Activated CD4-positive, alpha-beta T cell treated with anti-CD3 and anti-CD28 coated beads, Interleukin-2, amount 10 ng/mL, durations not matched to agents 7 days and 5 days (primary cell): Measurements from ENCODE around the gene PTPRN2. TPM values are rescaled to one million over a fixed set of nuclear protein-coding genes. Genes with fewer than 3 reads are reported as not detected.

Experiments used
- CTCF ChIA-PET: fragments of 350-600 bp; sonication (Branson Sonifier 250); formaldehyde crosslinking; loops from one replicate; lab custom pipeline; 2021; ENCODE audit warnings: antibody characterized with exemption; lab: Charles Lee
- POLR2A ChIA-PET: fragments of 350-600 bp; sonication (Branson Sonifier 250); formaldehyde crosslinking; loops from one replicate; lab custom pipeline; 2021; ENCODE audit warnings: antibody characterized with exemption; lab: Charles Lee
- DNase-seq: peaks from one replicate; pipeline ENCODE4 v3.0.0-alpha.2; 2020
- H3K27ac Mint-ChIP-seq: one replicate; pipeline ENCODE4 v1.8.0; 2021; ENCODE audit warnings: mild to moderate bottlenecking, moderate library complexity, mixed read lengths
- H3K27me3 Mint-ChIP-seq: one replicate; pipeline ENCODE4 v1.8.0; 2021; ENCODE audit warnings: mixed read lengths
- H3K36me3 Mint-ChIP-seq: one replicate; pipeline ENCODE4 v1.8.0; 2021; ENCODE audit warnings: low read depth, mixed read lengths
- H3K4me1 Mint-ChIP-seq: one replicate; pipeline ENCODE4 v1.8.0; 2021; ENCODE audit warnings: mixed read lengths
- H3K4me3 Mint-ChIP-seq: one replicate; pipeline ENCODE4 v1.8.0; 2021; ENCODE audit warnings: mild to moderate bottlenecking, moderate library complexity, mixed read lengths
- H3K9me3 Mint-ChIP-seq: one replicate; pipeline ENCODE4 v1.8.0; 2021; ENCODE audit warnings: mixed read lengths
- total RNA-seq, 2 experiments: library from RNA; stranded (reverse); gene quantifications; one replicate each; pipeline ENCODE4 v1.2.3, GENCODE V29; 2021

The PTPRN2 gene
- total RNA-seq, 2 experiments from 2014 or later: 2.6 to 2.7 TPM

- ChIA-PET POLR2A (no interaction called here), CTCF (no interaction called here)
- H3K27ac Mint-ChIP-seq: no peak overlapping the region
- no peaks in the 10 kb centered on the region for H3K4me1 Mint-ChIP-seq
- H3K4me3 Mint-ChIP-seq: no peak overlapping the region
- no peak for DNase-seq
- peaks cover 26% of the 10 kb centered on the region for H3K9me3 Mint-ChIP-seq
- H3K36me3 Mint-ChIP-seq: peaks cover 3% of the 10 kb centered on the region
- H3K27me3 Mint-ChIP-seq: no peaks in the 10 kb centered on the region
Observed at GRCh38 chr7:157975401-157976372, 611.9 kb downstream of the PTPRN2 start.

DNA sequence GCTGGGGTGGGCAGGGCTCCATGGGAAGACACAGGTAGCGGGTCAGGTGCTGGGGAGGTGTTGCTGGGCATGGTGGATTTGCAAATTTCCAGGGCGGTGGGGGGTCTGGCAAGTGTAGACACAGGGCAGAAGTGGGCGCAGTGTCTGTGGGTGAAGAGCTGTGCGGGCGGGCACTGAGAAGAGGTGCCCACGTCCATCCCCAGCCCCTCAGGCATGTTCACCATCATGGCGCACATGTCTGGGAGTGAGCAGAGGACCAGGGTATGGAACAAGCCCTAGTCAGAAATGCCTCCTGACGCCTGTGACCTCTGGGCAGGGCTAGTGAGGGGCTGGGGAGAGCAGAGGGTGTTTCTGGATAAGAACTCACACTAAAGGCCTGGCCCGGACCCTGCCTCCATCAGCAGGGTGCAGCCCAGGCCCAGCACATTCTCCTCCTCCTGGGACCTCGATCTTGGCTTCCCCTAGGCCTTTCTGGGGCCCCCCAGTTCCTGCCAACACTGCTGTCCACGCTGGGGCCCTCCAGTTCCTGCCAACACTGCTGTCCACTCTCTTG, 612.9 kb downstream of the PTPRN2 start:
- ChIA-PET CTCF (no interaction called here), POLR2A (no interaction called here)
- no peak overlapping the region for H3K27ac Mint-ChIP-seq
- no peaks in the 10 kb centered on the region for H3K27me3 Mint-ChIP-seq
- no peak for DNase-seq
- H3K36me3 Mint-ChIP-seq: peaks cover 3% of the 10 kb centered on the region
- H3K4me1 Mint-ChIP-seq: no peaks in the 10 kb centered on the region
- no peak overlapping the region for H3K4me3 Mint-ChIP-seq
- peaks cover 29% of the 10 kb centered on the region for H3K9me3 Mint-ChIP-seq

GRCh38 chr7:157973971-157974677, 613.5 kb downstream of the PTPRN2 start:
- DNase-seq: no peak
- Mint-ChIP-seq H3K27ac (no peak overlapping the region), H3K9me3 (peaks cover 29% of the 10 kb centered on the region), H3K27me3 (no peaks in the 10 kb centered on the region), H3K36me3 (peaks cover 3% of the 10 kb centered on the region), H3K4me1 (no peaks in the 10 kb centered on the region), H3K4me3 (no peak overlapping the region)
- CTCF ChIA-PET: no interaction called here
- POLR2A ChIA-PET: no interaction called here

DNA sequence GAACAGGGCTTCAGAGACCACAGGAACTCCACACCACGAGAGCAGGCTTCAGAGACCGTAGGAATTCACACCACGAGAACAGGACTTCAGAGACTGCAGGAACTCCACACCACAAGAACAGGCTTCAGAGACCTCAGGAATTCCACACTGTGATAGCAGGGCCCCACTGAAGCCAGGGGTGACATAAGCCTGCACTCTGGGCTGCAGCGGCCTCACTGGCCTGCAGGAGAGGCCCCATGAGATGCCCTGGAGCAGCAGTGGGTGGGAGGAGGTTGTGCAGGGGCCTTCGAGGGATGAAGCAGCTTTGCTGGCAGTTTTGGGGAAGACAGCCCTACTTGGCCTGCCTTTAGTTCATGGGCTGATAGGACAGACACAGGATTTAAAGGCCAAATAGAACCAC, 614.7 kb downstream of the PTPRN2 start:
- CTCF ChIA-PET: no interaction called here
- no peak overlapping the region for H3K4me3 Mint-ChIP-seq
- no peak for DNase-seq

GRCh38 chr7:157971501-157971900, 616.1 kb downstream of the PTPRN2 start:
- Mint-ChIP-seq H3K4me3 (no peak overlapping the region), H3K27me3 (no peaks in the 10 kb centered on the region), H3K27ac (no peak overlapping the region), H3K36me3 (peaks cover 3% of the 10 kb centered on the region), H3K9me3 (peaks cover 32% of the 10 kb centered on the region), H3K4me1 (no peaks in the 10 kb centered on the region)
- no peak for DNase-seq
- ChIA-PET POLR2A (no interaction called here), CTCF (interaction anchor here (0.6 kb wide), 1 partner anchor 313 kb away, joined by 3 read pairs; no protein-coding TSS in a partner anchor)

More for the DNA sequence above, 614.7 kb downstream of the PTPRN2 start:
- H3K36me3 Mint-ChIP-seq: peaks cover 3% of the 10 kb centered on the region
- H3K9me3 Mint-ChIP-seq: peaks cover 32% of the 10 kb centered on the region
- H3K27me3 Mint-ChIP-seq: no peaks in the 10 kb centered on the region
- no peaks in the 10 kb centered on the region for H3K4me1 Mint-ChIP-seq
- no peak overlapping the region for H3K27ac Mint-ChIP-seq
- POLR2A ChIA-PET: no interaction called here

DNA sequence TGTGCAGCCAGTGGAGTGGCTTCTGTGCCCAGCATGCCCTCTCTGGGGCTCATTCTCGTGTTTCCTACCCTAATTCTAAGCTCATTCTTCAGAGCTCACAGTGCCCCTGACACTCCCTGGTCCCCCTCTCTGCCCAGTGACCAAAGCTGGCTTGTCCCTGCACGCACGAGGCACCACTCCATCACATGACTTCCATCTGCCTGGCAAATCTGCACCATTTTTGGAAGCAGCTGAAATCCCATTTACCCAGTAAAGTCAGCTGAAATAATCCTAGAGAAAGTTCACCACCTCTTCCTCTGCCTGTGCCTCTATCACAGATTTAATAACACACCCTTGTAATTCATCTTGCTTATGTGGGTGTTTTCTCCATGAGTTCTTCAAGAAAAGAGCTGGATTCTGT, 616.9 kb downstream of the PTPRN2 start:
- no peak overlapping the region for H3K27ac Mint-ChIP-seq
- peaks cover 3% of the 10 kb centered on the region for H3K36me3 Mint-ChIP-seq
- no peak for DNase-seq
- no peak overlapping the region for H3K4me3 Mint-ChIP-seq
- no peaks in the 10 kb centered on the region for H3K4me1 Mint-ChIP-seq
- POLR2A ChIA-PET: no interaction called here
- CTCF ChIA-PET: no interaction called here
- no peaks in the 10 kb centered on the region for H3K27me3 Mint-ChIP-seq
- H3K9me3 Mint-ChIP-seq: peaks cover 32% of the 10 kb centered on the region

DNA sequence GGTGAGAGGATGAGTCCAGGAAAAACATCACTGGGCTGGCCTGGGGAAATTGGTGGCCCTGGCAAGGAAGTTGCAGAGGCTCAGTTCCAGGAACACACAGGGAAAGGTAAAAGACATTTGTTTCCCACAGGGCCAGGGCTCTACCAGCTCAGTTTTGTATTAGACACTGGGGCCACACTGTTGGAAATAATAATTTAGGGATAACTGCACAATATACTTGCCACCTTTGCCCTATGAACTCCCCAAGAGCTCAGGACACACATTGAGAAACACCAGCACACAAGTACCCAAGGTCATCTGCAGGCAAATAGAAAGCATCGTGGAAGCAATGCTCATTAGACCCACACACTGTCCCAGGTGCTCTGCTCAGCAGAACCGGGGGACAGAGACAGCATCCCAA, 617.6 kb downstream of the PTPRN2 start:
- no peak overlapping the region for H3K27ac Mint-ChIP-seq
- ChIA-PET CTCF (no interaction called here), POLR2A (no interaction called here)
- H3K9me3 Mint-ChIP-seq: peaks cover 26% of the 10 kb centered on the region
- H3K4me3 Mint-ChIP-seq: no peak overlapping the region
- no peaks in the 10 kb centered on the region for H3K4me1 Mint-ChIP-seq
- DNase-seq: no peak
- H3K36me3 Mint-ChIP-seq: peaks cover 3% of the 10 kb centered on the region
- no peaks in the 10 kb centered on the region for H3K27me3 Mint-ChIP-seq

- H3K36me3 Mint-ChIP-seq: peaks cover 3% of the 10 kb centered on the region
- POLR2A ChIA-PET: no interaction called here
Observed at GRCh38 chr7:157966490-157966889, 621.1 kb downstream of the PTPRN2 start.

DNA sequence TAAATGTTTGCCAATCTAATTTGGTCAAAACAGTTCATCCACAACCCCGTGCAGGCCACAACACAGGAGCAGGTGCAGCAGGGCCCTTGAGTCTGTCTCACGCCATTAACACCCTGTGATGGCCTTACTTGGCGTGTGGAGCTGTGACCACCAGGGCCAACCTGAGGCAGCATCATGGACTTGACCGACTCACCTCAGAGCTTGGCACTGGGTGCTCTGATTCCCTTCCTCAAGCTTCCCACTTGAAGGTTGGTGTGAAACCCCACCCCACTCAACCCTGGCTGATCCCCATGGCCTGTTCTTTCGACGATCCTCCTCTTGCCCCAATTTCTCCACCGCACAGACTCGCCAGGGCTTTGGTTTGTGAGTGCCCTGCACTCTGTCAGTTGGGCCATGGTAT, 623.1 kb downstream of the PTPRN2 start:
- DNase-seq: no peak
- Mint-ChIP-seq H3K9me3 (peaks cover 3% of the 10 kb centered on the region), H3K27me3 (peaks cover 15% of the 10 kb centered on the region), H3K27ac (no peak overlapping the region), H3K4me3 (no peak overlapping the region), H3K36me3 (no peaks in the 10 kb centered on the region), H3K4me1 (no peaks in the 10 kb centered on the region)
- POLR2A ChIA-PET: no interaction called here
- CTCF ChIA-PET: no interaction called here

More at GRCh38 chr7:157966490-157966889, 621.1 kb downstream of the PTPRN2 start:
- H3K9me3 Mint-ChIP-seq: peaks cover 11% of the 10 kb centered on the region
- H3K27me3 Mint-ChIP-seq: peaks cover 11% of the 10 kb centered on the region
- no peak overlapping the region for H3K4me3 Mint-ChIP-seq
- no peak overlapping the region for H3K27ac Mint-ChIP-seq
- DNase-seq: no peak
- no peaks in the 10 kb centered on the region for H3K4me1 Mint-ChIP-seq
- CTCF ChIA-PET: no interaction called here

DNA sequence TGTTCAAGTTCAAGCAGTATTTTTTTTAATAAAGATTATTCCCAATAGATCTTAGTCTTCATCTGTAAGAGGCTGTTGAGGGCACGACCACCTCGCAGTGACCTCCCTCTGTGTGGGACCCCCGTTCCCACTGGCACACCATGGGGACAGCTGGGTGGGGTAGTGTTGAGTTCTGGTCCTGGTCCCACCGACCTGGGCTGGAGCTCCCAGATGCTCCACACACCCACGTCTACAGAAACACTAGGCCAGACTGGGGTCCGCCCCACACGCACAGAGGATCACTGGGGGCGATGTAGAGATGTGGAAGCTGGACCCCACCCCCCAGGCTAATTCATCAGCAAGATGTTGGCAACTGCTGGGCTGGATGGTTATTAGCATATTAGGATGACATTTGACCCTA, 623.6 kb downstream of the PTPRN2 start:
- CTCF ChIA-PET: no interaction called here

DNA sequence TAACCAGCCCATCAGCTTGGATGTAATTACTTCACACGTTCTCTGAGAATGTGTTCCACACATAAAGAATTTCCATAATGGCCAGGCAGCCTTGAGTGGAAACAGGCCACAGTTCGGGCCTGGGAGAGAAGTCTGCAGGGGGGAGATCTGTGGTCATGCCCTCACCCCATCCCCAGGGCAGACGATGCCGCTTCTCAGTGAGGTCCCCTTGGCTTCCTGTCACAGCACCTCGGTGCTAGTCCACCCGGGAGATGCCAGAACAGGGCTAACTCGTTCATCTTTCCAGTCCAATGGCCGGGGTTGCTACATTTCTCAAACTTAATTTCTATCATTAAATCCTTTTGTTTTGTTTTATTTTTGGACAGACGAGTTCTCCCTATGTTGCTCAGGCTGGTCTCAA, 624.1 kb downstream of the PTPRN2 start:
- POLR2A ChIA-PET: no interaction called here
- peaks cover under 1% of the 10 kb centered on the region for H3K9me3 Mint-ChIP-seq
- H3K36me3 Mint-ChIP-seq: no peaks in the 10 kb centered on the region
- CTCF ChIA-PET: no interaction called here
- no peak overlapping the region for H3K4me3 Mint-ChIP-seq
- no peak for DNase-seq
- no peak overlapping the region for H3K27ac Mint-ChIP-seq
- peaks cover 15% of the 10 kb centered on the region for H3K27me3 Mint-ChIP-seq
- H3K4me1 Mint-ChIP-seq: no peaks in the 10 kb centered on the region

More for the DNA sequence above, 623.6 kb downstream of the PTPRN2 start:
- Mint-ChIP-seq H3K27me3 (peaks cover 15% of the 10 kb centered on the region), H3K4me3 (no peak overlapping the region), H3K36me3 (no peaks in the 10 kb centered on the region), H3K9me3 (peaks cover 3% of the 10 kb centered on the region), H3K4me1 (no peaks in the 10 kb centered on the region), H3K27ac (no peak overlapping the region)
- POLR2A ChIA-PET: no interaction called here
- DNase-seq: no peak

- no peaks in the 10 kb centered on the region for H3K4me1 Mint-ChIP-seq
- H3K4me3 Mint-ChIP-seq: no peak overlapping the region
- no peaks in the 10 kb centered on the region for H3K36me3 Mint-ChIP-seq
- CTCF ChIA-PET: no interaction called here
- no peaks in the 10 kb centered on the region for H3K9me3 Mint-ChIP-seq
- no peak for DNase-seq
- H3K27ac Mint-ChIP-seq: no peak overlapping the region
- POLR2A ChIA-PET: no interaction called here
- H3K27me3 Mint-ChIP-seq: peaks cover 15% of the 10 kb centered on the region
Observed at GRCh38 chr7:157962458-157963306, 624.9 kb downstream of the PTPRN2 start.
